LNCaP clone FGC (cell line): ENCODE measurements around the gene CCDC197.

Experiments used
- DNase-seq: peaks from one replicate; pipeline ENCODE4 v3.0.0-alpha.2; 2011; ENCODE audit warnings: low read depth
- H3K4me3 ChIP-seq: 2 replicates; pipeline ENCODE4 v1.5.1; 2011; ENCODE audit warnings: mild to moderate bottlenecking, low read depth, low read length, control low read depth
- TF ChIP-seq, protein P1 (sequence below): IDR thresholded peaks from 2 replicates; pipeline ENCODE4 v1.5.1; 2012; ENCODE audit warnings: mild to moderate bottlenecking; ENCODE audit not compliant: control insufficient read depth, insufficient read depth; ENCODE audit errors: extremely low read depth

The CCDC197 gene

DNA sequence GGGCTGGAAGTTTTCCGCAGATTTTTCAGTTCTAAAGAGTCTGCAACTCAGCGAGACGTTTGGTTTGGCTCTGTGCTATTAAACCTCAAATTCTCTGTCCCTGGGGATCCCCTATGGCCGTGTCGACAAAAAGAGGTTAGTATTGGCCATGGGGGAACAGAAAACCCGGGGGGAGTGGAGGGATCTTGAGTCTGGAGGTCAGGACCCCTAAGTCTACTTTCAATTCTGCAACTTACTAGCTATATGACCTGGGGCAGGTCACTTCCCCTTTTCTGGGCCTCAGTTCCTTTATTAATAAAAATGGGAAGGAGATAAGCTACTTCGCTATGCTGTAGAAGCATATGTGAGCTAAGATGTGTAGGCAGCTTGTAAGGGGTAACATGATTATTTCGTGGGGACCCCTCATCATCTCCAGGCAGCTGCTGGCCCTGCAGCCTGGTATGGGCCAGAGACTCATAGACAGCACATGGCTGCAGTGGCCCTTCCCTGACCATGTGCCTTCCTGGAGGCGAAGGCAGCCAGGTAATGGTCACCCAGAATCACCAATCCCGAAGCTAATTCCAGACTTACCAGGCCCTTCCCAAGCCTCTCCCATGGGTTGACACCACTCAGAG, 29.4 kb upstream of the CCDC197 start:
- TF ChIP-seq, protein P1, sequence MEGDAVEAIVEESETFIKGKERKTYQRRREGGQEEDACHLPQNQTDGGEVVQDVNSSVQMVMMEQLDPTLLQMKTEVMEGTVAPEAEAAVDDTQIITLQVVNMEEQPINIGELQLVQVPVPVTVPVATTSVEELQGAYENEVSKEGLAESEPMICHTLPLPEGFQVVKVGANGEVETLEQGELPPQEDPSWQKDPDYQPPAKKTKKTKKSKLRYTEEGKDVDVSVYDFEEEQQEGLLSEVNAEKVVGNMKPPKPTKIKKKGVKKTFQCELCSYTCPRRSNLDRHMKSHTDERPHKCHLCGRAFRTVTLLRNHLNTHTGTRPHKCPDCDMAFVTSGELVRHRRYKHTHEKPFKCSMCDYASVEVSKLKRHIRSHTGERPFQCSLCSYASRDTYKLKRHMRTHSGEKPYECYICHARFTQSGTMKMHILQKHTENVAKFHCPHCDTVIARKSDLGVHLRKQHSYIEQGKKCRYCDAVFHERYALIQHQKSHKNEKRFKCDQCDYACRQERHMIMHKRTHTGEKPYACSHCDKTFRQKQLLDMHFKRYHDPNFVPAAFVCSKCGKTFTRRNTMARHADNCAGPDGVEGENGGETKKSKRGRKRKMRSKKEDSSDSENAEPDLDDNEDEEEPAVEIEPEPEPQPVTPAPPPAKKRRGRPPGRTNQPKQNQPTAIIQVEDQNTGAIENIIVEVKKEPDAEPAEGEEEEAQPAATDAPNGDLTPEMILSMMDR: no peak
- H3K4me3 ChIP-seq: no peak overlapping the region
- DNase-seq: no peak

DNA sequence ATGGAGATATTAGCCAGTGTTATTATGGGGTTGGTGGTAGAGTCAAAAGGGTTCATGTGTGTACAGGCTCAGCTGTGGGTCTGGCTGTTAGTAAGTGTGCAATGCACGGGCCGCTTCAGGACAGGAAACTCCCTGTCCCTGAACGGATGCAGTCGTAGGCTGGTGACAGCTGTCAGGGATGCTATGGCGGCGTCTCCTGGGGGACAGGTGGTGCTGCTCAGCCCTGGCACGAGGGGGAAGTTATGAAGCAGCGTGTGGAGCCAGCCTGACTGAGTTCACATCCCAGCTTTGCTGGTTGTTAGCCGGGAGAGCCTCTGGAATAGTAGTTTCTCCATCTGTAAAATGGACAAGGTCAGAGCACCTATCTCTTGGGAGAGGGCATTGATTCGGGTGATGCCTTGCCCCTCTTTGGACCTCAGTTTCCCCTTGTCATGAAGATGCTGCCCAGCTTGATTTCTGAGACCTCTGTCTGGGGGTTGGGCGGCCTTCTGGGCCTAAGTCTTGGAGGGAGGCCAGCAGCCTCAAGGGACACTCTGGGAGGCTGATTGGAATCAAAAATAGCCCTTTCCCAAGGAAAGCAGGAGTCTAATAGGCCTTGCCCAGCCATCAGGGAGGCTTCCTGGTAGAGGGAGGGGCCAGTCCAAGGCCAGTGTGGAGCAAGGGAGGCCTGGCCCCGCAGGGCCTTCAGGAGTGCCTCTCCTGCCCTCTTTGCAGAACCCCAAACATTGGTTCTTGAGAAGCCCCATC, 27.8 kb upstream of the CCDC197 start:
- TF ChIP-seq, protein P1: no peak
- H3K4me3 ChIP-seq: no peak overlapping the region
- DNase-seq: no peak

DNA sequence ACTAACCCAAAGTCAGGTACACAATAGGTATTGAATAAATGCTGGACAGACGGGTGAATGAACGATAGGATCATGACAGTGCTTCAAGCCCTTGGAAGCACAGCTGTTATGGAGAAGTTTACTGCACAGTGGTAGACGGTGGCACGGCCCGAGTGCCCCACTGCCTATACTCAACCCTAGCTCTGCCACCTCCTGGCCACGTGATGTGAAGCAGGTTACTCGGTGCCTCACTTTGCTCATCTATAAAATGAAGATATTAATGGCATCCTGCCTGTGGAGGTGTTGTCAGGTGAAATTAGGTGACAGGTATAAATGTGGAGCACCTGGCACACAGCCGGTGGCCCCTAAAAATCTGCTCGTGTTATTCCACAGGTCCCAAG, 26.5 kb upstream of the CCDC197 start:
- H3K4me3 ChIP-seq: no peak overlapping the region
- TF ChIP-seq, protein P1: peak; percentile 59
- no peak for DNase-seq

DNA sequence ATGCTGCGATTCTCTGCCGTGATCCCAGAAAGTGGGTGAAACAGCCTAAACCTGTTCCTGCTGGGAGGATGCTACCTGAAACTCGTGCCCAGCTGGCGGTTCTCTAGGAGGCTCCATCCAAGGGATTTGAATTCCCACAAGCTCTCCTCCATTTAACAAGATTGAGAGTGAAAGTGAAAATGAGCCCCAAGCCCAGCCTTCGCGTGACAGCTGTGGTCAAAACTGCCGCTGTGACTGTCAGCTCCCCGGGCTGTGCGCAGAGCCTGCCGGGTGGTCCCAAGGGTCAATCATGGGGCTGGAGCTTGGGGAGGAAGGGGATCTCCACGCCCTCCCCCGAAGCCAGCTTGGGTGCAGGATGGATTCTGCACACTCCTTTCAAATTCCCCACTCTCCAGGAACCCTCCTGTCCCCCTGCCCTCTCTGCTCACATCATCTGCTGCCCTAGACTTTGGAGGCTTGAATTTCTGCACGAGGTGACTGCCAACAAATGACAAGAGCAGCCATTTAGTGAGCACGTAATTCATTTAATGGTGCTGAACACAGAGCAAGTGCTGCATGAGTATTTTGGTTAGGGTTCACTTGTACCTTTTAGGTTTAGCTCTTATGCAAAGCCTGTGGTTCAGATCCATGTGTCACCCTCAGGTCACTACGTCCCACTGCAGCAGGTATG, 26.0 kb upstream of the CCDC197 start:
- H3K4me3 ChIP-seq: no peak overlapping the region
- DNase-seq: no peak
- TF ChIP-seq, protein P1: no peak

DNA sequence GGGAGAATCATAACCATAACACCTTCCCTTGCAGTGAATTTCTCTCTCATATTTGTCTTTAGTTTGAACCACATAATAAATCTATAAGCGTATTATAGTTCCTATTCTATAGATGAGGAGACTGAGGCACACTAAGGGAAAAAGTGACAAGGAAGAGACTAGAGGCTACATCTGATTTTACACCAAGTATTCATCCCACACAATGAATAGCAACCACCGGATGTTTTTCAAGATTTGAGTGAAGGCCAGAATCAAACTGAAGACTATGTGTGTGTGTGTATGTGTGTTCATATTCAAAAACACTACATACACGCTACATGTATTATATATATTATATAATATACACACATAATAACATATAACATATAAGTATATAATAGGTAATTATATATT, 25.5 kb upstream of the CCDC197 start:
- DNase-seq: no peak
- H3K4me3 ChIP-seq: no peak overlapping the region
- TF ChIP-seq, protein P1: no peak

DNA sequence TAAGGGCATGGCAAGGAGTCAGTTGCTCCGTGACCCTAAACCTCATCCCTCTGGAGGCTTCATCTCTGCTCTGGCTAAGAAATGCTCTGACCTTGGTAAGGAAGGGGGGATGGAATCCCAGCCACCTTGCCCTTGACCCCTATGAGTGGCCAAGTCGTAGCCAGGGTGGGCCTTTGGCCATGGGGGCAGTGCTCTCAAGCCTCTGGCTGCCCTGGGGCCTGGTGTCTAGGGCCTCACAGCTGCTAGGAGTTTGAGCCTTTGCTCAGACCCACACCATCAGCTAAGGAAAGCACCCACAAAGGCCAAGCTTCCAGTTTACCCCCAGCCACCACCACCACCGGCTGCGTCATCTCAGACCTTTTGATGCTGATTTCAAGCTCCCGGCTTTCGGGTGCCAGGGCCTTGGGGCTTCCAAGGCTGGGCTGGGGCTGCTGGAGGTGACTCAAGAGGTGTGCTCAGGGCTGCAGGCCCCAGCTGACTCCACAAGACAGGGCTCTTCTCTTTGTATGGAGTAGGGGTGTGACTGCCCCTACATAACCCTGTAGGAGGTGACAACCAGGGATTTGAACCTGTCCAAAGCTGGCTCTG, 24.4 kb upstream of the CCDC197 start:
- TF ChIP-seq, protein P1: no peak
- DNase-seq: no peak

More for the DNA sequence above, 24.4 kb upstream of the CCDC197 start:
- no peak overlapping the region for H3K4me3 ChIP-seq
